ENCODE measurements around the gene HIF1AN.

The HIF1AN gene

GRCh38 chr10:100579261-100580090 lies 43.7 kb downstream of the HIF1AN start:
- no peak overlapping the region for H3K4me3 ChIP-seq (replicated peaks; ENCODE audit: low read depth, low read length)
- no peak for DNase-seq (ENCODE audit: extremely low read depth, low read depth)
- TF ChIP-seq CTCF (IDR thresholded peaks at IDR 0.05; ENCODE audit: low read depth, low read length, missing control alignments) = no peak

- DNase-seq (ENCODE audit: extremely low read depth, low read depth) = no peak
- no peak for TF ChIP-seq CTCF (IDR thresholded peaks at IDR 0.05; ENCODE audit: low read depth, low read length, missing control alignments)
- H3K4me3 ChIP-seq (replicated peaks; ENCODE audit: low read depth, low read length) = no peak overlapping the region
These were observed 51.2 kb downstream of the HIF1AN start for GRCh38 chr10:100586959-100587358.

- no peak for DNase-seq (ENCODE audit: extremely low read depth, low read depth)
- H3K4me3 ChIP-seq (replicated peaks; ENCODE audit: low read depth, low read length) = no peak overlapping the region
- no peak for TF ChIP-seq CTCF (IDR thresholded peaks at IDR 0.05; ENCODE audit: low read depth, low read length, missing control alignments)
These were observed 62.4 kb downstream of the HIF1AN start for GRCh38 chr10:100598166-100598565.

- no peak for TF ChIP-seq CTCF (IDR thresholded peaks at IDR 0.05; ENCODE audit: low read depth, low read length, missing control alignments)
- H3K4me3 ChIP-seq (replicated peaks; ENCODE audit: low read depth, low read length) = no peak overlapping the region
- no peak for DNase-seq (ENCODE audit: extremely low read depth, low read depth)
These were observed 64.5 kb downstream of the HIF1AN start for GRCh38 chr10:100600218-100600617.

GRCh38 chr10:100607439-100607838 lies 71.7 kb downstream of the HIF1AN start:
- no peak for DNase-seq (ENCODE audit: extremely low read depth, low read depth)
- no peak overlapping the region for H3K4me3 ChIP-seq (replicated peaks; ENCODE audit: low read depth, low read length)
- TF ChIP-seq CTCF (IDR thresholded peaks at IDR 0.05; ENCODE audit: low read depth, low read length, missing control alignments) = no peak
